T47D (cell line): ENCODE results near the gene CGGBP1.
A peak's percentile ranks its signal among the peaks of the same experiment; 100 is the strongest.
"Not testable (repeated sequence)": the region's sequence is repeated elsewhere in the genome, so short reads cannot be mapped to it uniquely, and the experiment has no call there.

Experiments
- DNase-seq, 2 experiments: peaks; one replicate each; pipeline versions ENCODE4 v3.0.0 to v3.0.0-alpha.2; 2011 to 2012; ENCODE audit warnings: low read depth in 1 of 2, low spot score in 1 of 2
- JUND ChIP-seq: IDR thresholded peaks from 2 replicates; pipeline ENCODE4 v1.6.1; 2012; ENCODE audit warnings: low read depth
- in situ Hi-C: cut with HindIII; loops from 2 replicates; pipeline ENCODE4 v1.10.0; 2016; ENCODE audit warnings: low sequenced_read_pairs, low pct_unique_long_range_greater_than_20kb

The CGGBP1 gene

GRCh38 chr3:88031642-88032077 is 27.1 kb downstream of the CGGBP1 start:
- in situ Hi-C loops: no loop called here
- no peak for TF ChIP-seq JUND
- peak in 1 of 2 experiments; percentile 2 for DNase-seq

DNA sequence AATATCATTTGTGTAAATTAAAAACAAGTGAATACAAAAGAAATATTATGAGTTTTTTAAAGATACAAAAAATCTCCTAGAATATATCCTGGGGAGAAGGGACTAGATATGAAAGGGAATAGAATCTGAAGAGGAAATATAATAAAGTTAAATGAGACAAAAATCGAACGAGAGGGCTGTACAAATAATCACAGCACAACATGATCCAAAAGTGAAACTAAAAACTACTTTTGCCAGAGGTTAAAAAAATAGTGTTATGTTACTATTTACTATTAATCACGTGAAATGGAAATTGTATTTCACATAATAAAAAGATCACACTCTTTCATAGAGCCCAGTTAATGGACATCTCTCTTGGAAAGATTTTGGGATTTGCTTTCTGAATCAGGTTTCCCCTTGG is 28.6 kb downstream of the CGGBP1 start:
- no peak for TF ChIP-seq JUND
- DNase-seq: no peak
- in situ Hi-C loops: no loop called here

- in situ Hi-C loops: no loop called here
- DNase-seq: no peak
- TF ChIP-seq JUND: no peak
Measured at GRCh38 chr3:88028876-88029275, 29.9 kb downstream of the CGGBP1 start.

GRCh38 chr3:88025001-88025552 is 33.7 kb downstream of the CGGBP1 start:
- no peak for TF ChIP-seq JUND
- no peak for DNase-seq

DNA sequence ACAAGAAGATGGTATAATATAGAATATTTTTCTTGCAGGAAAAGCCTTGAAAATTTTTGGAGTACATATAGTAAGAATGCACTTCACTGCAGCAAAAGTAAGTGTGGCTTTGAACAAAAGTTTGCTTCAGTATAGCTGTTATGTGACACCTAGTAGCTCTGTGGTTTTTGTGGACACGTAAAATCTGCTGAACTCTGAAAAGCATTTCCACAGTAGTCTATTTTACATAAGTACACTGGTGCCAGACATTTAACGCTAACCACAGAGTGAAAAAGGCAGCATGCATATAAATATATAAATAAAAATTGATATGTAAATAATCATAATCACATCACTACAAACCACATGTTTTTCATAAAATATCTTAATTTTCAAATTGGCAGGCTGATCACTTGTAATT is 39.8 kb downstream of the CGGBP1 start:
- in situ Hi-C loops: no loop called here
- DNase-seq: no peak
- no peak for TF ChIP-seq JUND

More at GRCh38 chr3:88025001-88025552, 33.7 kb downstream of the CGGBP1 start:
- in situ Hi-C loops: no loop called here

DNA sequence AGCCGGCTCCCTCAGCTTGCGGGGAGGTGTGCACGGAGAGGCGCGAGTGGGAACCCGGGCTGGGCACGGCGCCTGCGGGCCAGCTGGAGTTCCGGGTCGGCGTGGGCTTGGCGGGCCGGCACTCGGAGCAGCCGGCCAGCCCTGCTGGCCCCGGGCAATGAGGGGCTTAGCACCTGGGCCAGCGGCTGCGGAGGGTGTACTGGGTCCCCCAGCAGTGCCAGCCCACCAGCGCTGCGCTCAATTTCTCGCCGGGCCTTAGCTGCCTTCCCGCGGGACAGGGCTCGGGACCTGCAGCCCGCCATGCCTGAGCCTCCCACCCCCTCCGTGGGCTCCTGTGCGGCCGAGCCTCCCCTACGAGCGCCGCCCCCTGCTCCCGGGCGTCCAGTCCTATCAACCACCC is 43.1 kb downstream of the CGGBP1 start:
- in situ Hi-C loops, DNase-seq: not testable (repeated sequence)

GRCh38 chr3:88013592-88013991 is 45.2 kb downstream of the CGGBP1 start:
- in situ Hi-C loops: no loop called here
- DNase-seq: no peak
- TF ChIP-seq JUND: no peak

GRCh38 chr3:88010810-88011209 is 48.0 kb downstream of the CGGBP1 start:
- TF ChIP-seq JUND: no peak
- in situ Hi-C loops: no loop called here
- no peak for DNase-seq

GRCh38 chr3:88009066-88009465 is 49.7 kb downstream of the CGGBP1 start:
- in situ Hi-C loops: no loop called here
- no peak for TF ChIP-seq JUND
- no peak for DNase-seq

DNA sequence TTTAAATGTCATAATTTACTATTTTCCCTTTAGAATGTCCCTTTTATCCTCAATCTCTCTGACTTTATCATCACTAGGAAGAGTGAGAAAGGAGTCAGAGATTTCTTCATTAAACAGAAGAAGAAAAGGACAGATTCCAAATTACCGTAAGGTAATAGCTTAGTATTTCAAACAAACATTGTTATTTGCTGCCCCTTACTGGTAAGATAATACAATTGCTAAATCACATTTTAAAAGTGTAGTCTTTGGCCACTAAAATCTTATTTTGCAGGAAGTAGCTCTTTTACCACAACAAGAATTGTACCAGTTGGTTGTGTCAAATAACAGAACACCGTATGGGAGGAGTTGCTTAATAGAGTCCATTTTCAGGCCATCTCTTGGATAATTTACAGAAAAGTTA is 53.7 kb downstream of the CGGBP1 start:
- in situ Hi-C loops: no loop called here
- TF ChIP-seq JUND: no peak
- DNase-seq: peak; percentile 18 to 33

GRCh38 chr3:88003115-88003755 is 55.6 kb downstream of the CGGBP1 start:
- no peak for TF ChIP-seq JUND
- DNase-seq: peak; percentile 12 to 62
- in situ Hi-C loops: no loop called here

DNA sequence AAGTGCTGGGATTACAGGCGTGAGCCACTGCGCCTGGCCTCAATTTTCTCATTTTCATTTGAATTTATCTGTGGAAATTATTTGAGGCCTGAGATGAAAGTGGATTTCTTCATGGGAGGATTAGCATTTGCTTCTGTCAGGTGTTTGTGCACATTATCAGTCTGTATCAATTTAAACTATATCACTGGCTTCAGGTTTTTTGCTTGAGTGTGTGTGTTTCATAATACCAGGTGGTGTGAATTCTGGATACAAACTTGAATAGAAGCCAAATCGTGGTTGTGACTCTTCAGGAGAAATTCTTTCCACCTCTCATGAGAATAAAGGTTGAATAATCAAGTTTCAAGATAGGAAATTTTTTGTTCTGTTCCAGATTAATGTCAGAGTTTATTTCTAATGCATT is 56.4 kb downstream of the CGGBP1 start:
- in situ Hi-C loops: no loop called here
- DNase-seq: no peak

More for the DNA sequence above, 56.4 kb downstream of the CGGBP1 start:
- TF ChIP-seq JUND: no peak
